ENCODE measurements around the gene CLEC5A. TPM values are rescaled to one million over a fixed set of nuclear protein-coding genes. Genes with fewer than 3 reads are reported as not detected.
A peak's percentile ranks its signal among the peaks of the same experiment; 100 is the strongest.
"Not testable (repeated sequence)": the region's sequence is repeated elsewhere in the genome, so short reads cannot be mapped to it uniquely, and the experiment has no call there.

Gene CLEC5A
- total and polyA plus RNA-seq, 2 of the 8 experiments (the other 6 are each of a cell fraction or from before 2014, with no cell fraction given), result not detected

DNA sequence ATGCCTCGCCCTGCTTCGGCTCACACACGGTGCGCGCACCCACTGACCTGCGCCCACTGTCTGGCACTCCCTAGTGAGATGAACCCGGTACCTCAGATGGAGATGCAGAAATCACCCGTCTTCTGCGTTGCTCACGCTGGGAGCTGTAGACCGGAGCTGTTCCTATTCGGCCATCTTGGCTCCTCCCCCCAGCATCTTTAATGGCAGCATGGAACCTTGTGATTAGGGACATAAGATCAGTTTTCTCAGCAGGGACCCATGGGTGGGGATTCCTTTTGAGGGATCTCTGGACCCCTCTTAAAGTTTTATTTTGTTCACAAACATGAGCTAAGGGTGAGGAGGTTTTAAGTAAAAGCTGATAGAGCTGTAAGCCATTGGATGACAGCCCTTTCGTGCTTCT, 39.2 kb upstream of the CLEC5A start:
- H3K56ac ChIP-seq (replicated peaks; ENCODE audit: insufficient read length, low read depth, low read length); H3K4me1 ChIP-seq (replicated peaks in 1 of 4; ENCODE audit: control insufficient read depth in 3 of 4, insufficient read depth in 4 of 4, low read length in 3 of 4); DNase-seq (ENCODE audit: low read depth in 1 of 2, low spot score in 2 of 2); H3K23ac ChIP-seq (ENCODE audit: insufficient read length); H3K79me1 ChIP-seq (ENCODE audit: low read depth, low read length); H3K9me3 ChIP-seq (ENCODE audit: insufficient read depth in 2 of 2, low read depth in 1 of 2, low read length in 1 of 2); H3K79me2 ChIP-seq (ENCODE audit: control insufficient read depth in 1 of 2, insufficient read depth in 2 of 2, low read length in 2 of 2); H3K4ac ChIP-seq (replicated peaks; ENCODE audit: insufficient read length, low read depth, low read length); H2BK120ac ChIP-seq (replicated peaks; ENCODE audit: low read depth, low read length); H3K36me3 ChIP-seq (ENCODE audit: control insufficient read depth in 2 of 4, insufficient read depth in 4 of 4, low read length in 3 of 4); FAIRE-seq; H3K27me3 ChIP-seq (replicated peaks in 1 of 4; ENCODE audit: control insufficient read depth in 3 of 4, extremely low read depth in 1 of 4, insufficient read depth in 3 of 4, low read length in 3 of 4); H3K14ac ChIP-seq (ENCODE audit: insufficient read length); H4K5ac ChIP-seq (ENCODE audit: insufficient read length, low read depth, low read length); H4K20me1 ChIP-seq (replicated peaks in 1 of 2; ENCODE audit: control insufficient read depth in 1 of 2, insufficient read depth in 2 of 2, low read length in 2 of 2); H2BK15ac ChIP-seq (ENCODE audit: low read length); H3K23me2 ChIP-seq (ENCODE audit: low read depth, low read length); H3K27ac ChIP-seq (ENCODE audit: low read depth, low read length); H3K9ac ChIP-seq (replicated peaks in 1 of 4; ENCODE audit: extremely low read depth in 1 of 4, low read depth in 3 of 4, low read length in 3 of 4); H4K8ac ChIP-seq (ENCODE audit: extremely low read depth, insufficient read depth, low read length); H2BK12ac ChIP-seq (ENCODE audit: low read depth, low read length); H3K4me3 ChIP-seq (ENCODE audit: extremely low read depth in 1 of 4, insufficient read depth in 2 of 4, low read depth in 3 of 4, low read length in 4 of 4): not testable (repeated sequence)
- Histone ChIP-seq H3K4me2 (ENCODE audit: insufficient read depth in 1 of 2, low read depth in 2 of 2, low read length in 2 of 2) (peak overlapping the region in 1 of 2 experiments; percentile 54; a peak in 1 of 4 replicates), H4K91ac (replicated peaks; ENCODE audit: insufficient read length, low read length) (peak overlapping the region; percentile 44), H2AK5ac (ENCODE audit: low read depth, low read length) (0 out of 2 replicates have a peak overlapping the region, but pooled peaks have one; percentile 60), H2AFZ (ENCODE audit: low read length) (peak overlapping the region; percentile 62), H2BK5ac (ENCODE audit: low read depth, low read length) (peak overlapping the region; percentile 26; the same call in 1 of the 2 replicates), H3K18ac (ENCODE audit: extremely low read depth, low read length) (0 out of 2 replicates have a peak overlapping the region, but pooled peaks have one; percentile 75), H2BK20ac (ENCODE audit: low read length) (peak overlapping the region; percentile 66; the same call in 1 of the 2 replicates)
- ChIA-PET POLR2A (ENCODE audit: partially characterized antibody) (interaction anchor here (1.0 to 1.2 kb wide), 2 partner anchors 10 to 25 kb away, joined by 3 read pairs; no protein-coding TSS in a partner anchor), CTCF (ENCODE audit: partially characterized antibody) (interaction anchor here (1.0 to 1.2 kb wide), 3 partner anchors 9 to 317 kb away, joined by 3 to 4 read pairs (median 3); no protein-coding TSS in a partner anchor)
- WGBS, 2 experiments (ENCODE audit: extremely low coverage in 1 of 2, insufficient coverage in 1 of 2, insufficient read length in 1 of 2, insufficient replicate concordance in 2 of 2, low coverage in 1 of 2, low lambda C conversion rate in 2 of 2, missing lambda C conversion rate in 1 of 2), result 96% methylated on average over 5 of the region's 13 CpGs; no CpG with 5 or more reads in 1 of the 2 experiments
- TF ChIP-seq YY1 (IDR thresholded peaks at IDR 0.05; ENCODE audit: low read depth, low read length), result peak; percentile 41; the same call in 1 of the 2 replicates
